Measurements from ENCODE around the gene POLK.

DNA sequence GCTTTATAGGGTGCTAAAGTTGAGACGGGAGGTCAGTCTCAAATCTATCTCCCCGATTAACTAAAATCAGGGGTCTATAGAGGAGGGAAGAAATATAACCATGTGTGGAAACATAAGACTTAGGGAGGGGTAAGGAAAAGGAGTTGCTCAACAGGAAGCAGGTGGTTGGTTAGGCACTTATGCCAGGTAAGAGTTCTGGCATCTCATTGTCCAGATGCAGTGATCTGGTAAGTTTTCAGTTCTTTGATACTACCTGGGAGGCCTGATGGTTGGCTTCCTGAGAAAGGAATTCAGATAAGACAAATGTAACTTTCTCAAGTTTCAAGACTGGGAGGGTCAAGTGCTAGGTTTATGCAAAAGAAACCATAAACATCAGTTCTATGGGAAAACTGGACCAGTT, 48.0 kb upstream of the POLK start:
- TF ChIP-seq EZH2phosphoT487 (IDR thresholded peaks at IDR 0.05; ENCODE audit: borderline replicate concordance, low read depth, low read length) (no peak), CTCF (conservative IDR thresholded peaks at IDR 0.05; ENCODE audit: low read length) (no peak)
